ENCODE data around the gene KCNIP4.

- TF ChIP-seq CTCF (IDR thresholded peaks at IDR 0.05) (no peak), POLR2A (IDR thresholded peaks at IDR 0.05) (no peak), EP300 (IDR thresholded peaks at IDR 0.05) (no peak)
Measured at GRCh38 chr4:21450331-21450730, 498.2 kb downstream of the KCNIP4 start.

All from tibial nerve (tissue), 4 donors.